WTC11 (cell line): ENCODE measurements around the gene MTNR1B. TPM values are rescaled to one million over a fixed set of nuclear protein-coding genes. Genes with fewer than 3 reads are reported as not detected.

Experiments used
- ATAC-seq: fragments of 200-7000 bp; cut with Tn5 transposase; 2 replicates; pipeline ENCODE4 v1.10.0; 2021; ENCODE audit warnings: mild to moderate bottlenecking, moderate library complexity
- CTCF ChIA-PET: fragments of 300-600 bp; sonication (Branson Sonifier 250); formaldehyde crosslinking; loops from one replicate; lab custom pipeline; 2021; ENCODE audit warnings: antibody characterized with exemption; lab: Charles Lee
- POLR2A ChIA-PET: fragments of 350-600 bp; sonication (Branson Sonifier 250); formaldehyde crosslinking; loops from one replicate; lab custom pipeline; 2021; ENCODE audit warnings: antibody characterized with exemption; lab: Charles Lee
- DNase-seq: peaks from one replicate; pipeline ENCODE4 v3.0.0; 2021; ENCODE audit warnings: low spot score
- H3K27ac Mint-ChIP-seq: 2 replicates; pipeline ENCODE4 v1.8.0; 2021; ENCODE audit warnings: mixed read lengths
- H3K27me3 Mint-ChIP-seq: 2 replicates; pipeline ENCODE4 v1.8.0; 2021; ENCODE audit warnings: low read depth, mild to moderate bottlenecking, moderate library complexity, mixed read lengths
- H3K36me3 Mint-ChIP-seq: 2 replicates; pipeline ENCODE4 v1.8.0; 2021; ENCODE audit warnings: mixed read lengths
- H3K4me1 Mint-ChIP-seq: 2 replicates; pipeline ENCODE4 v1.8.0; 2022; ENCODE audit warnings: mixed read lengths
- H3K4me3 Mint-ChIP-seq: 2 replicates; pipeline ENCODE4 v1.8.0; 2021; ENCODE audit warnings: mild to moderate bottlenecking, moderate library complexity, mixed read lengths
- H3K9me3 Mint-ChIP-seq: 2 replicates; pipeline ENCODE4 v1.8.0; 2021; ENCODE audit warnings: mixed read lengths
- ATF1 ChIP-seq: sonication (generic); formaldehyde crosslinking; IDR thresholded peaks from 2 replicates; pipeline ENCODE4 v1.8.1; 2023; ENCODE audit warnings: mild to moderate bottlenecking, moderate library complexity, missing genetic modification reagents
- ATF3 ChIP-seq: sonication (generic); formaldehyde crosslinking; conservative IDR thresholded peaks from 2 replicates; pipeline ENCODE4 v1.8.1; 2022; ENCODE audit warnings: mild to moderate bottlenecking, missing genetic modification reagents
- CREM ChIP-seq: sonication (generic); formaldehyde crosslinking; IDR thresholded peaks from 2 replicates; pipeline ENCODE4 v1.8.1; 2022; ENCODE audit warnings: mild to moderate bottlenecking, missing genetic modification reagents, moderate library complexity
- HMGA2 ChIP-seq: fragments of 250-450 bp; sonication (Bioruptor Pico); IDR thresholded peaks from 2 replicates; pipeline ENCODE4 v1.4.0; 2021; ENCODE audit warnings: mild to moderate bottlenecking, moderate library complexity
- MLX ChIP-seq: sonication (generic); formaldehyde crosslinking; IDR thresholded peaks from 2 replicates; pipeline ENCODE4 v1.8.1; 2023; ENCODE audit warnings: mild to moderate bottlenecking, missing genetic modification reagents, moderate library complexity
- NFATC4 ChIP-seq: fragments of 250-450 bp; sonication (Bioruptor Pico); IDR thresholded peaks from 2 replicates; pipeline ENCODE4 v1.9.0; 2021; ENCODE audit warnings: mild to moderate bottlenecking
- NFYB ChIP-seq: sonication (generic); formaldehyde crosslinking; conservative IDR thresholded peaks from 2 replicates; pipeline ENCODE4 v1.8.0; 2022; ENCODE audit warnings: low read depth, missing genetic modification reagents
- PRRX2 ChIP-seq: fragments of 250-450 bp; sonication (Bioruptor Pico); IDR thresholded peaks from 2 replicates; pipeline ENCODE4 v1.8.0; 2021; ENCODE audit warnings: mild to moderate bottlenecking
- RELA ChIP-seq: sonication (generic); formaldehyde crosslinking; IDR thresholded peaks from 2 replicates; pipeline ENCODE4 v1.8.1; 2022; ENCODE audit warnings: missing genetic modification reagents, mild to moderate bottlenecking, borderline replicate concordance
- STAT6 ChIP-seq: sonication (generic); formaldehyde crosslinking; conservative IDR thresholded peaks from 2 replicates; pipeline ENCODE4 v1.8.1; 2023; ENCODE audit warnings: mild to moderate bottlenecking, low read depth, missing genetic modification reagents, moderate library complexity
- ZBTB21 ChIP-seq: sonication (generic); formaldehyde crosslinking; IDR thresholded peaks from 2 replicates; pipeline ENCODE4 v1.8.1; 2023; ENCODE audit warnings: mild to moderate bottlenecking, missing genetic modification reagents, borderline replicate concordance
- ZNF416 ChIP-seq: fragments of 250-450 bp; sonication (Bioruptor Pico); IDR thresholded peaks from 2 replicates; pipeline ENCODE4 v1.9.0; 2021; ENCODE audit warnings: mild to moderate bottlenecking, inconsistent platforms
- ZNF671 ChIP-seq: fragments of 250-450 bp; sonication (Bioruptor Pico); IDR thresholded peaks from 2 replicates; pipeline ENCODE4 v1.8.0; 2021; ENCODE audit warnings: mild to moderate bottlenecking
- total RNA-seq: library from RNA; stranded (reverse); gene quantifications from 3 replicates; pipeline ENCODE4 v1.2.3, GENCODE V29; 2021
- TF ChIP-seq, protein P1 (sequence below): fragments of 250-450 bp; sonication (Bioruptor Pico); IDR thresholded peaks from 2 replicates; pipeline ENCODE4 v1.8.0; 2021; ENCODE audit warnings: mild to moderate bottlenecking
- TF ChIP-seq, protein P2 (sequence below): sonication (generic); formaldehyde crosslinking; IDR thresholded peaks from 2 replicates; pipeline ENCODE4 v1.8.0; 2023; ENCODE audit warnings: missing genetic modification reagents, mild to moderate bottlenecking, borderline replicate concordance
- TF ChIP-seq, protein P3 (sequence below): sonication (generic); formaldehyde crosslinking; IDR thresholded peaks from 2 replicates; pipeline ENCODE4 v1.8.1; 2023; ENCODE audit warnings: mild to moderate bottlenecking, missing genetic modification reagents, moderate library complexity

Gene MTNR1B
- total RNA-seq, 1 experiment from 2014 or later, result not detected

- TF ChIP-seq, protein P1, sequence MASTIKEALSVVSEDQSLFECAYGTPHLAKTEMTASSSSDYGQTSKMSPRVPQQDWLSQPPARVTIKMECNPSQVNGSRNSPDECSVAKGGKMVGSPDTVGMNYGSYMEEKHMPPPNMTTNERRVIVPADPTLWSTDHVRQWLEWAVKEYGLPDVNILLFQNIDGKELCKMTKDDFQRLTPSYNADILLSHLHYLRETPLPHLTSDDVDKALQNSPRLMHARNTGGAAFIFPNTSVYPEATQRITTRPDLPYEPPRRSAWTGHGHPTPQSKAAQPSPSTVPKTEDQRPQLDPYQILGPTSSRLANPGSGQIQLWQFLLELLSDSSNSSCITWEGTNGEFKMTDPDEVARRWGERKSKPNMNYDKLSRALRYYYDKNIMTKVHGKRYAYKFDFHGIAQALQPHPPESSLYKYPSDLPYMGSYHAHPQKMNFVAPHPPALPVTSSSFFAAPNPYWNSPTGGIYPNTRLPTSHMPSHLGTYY (CRISPR knock-in tag), result no peak
Observed at GRCh38 chr11:92946707-92947106, 22.7 kb upstream of the MTNR1B start (continued).

DNA sequence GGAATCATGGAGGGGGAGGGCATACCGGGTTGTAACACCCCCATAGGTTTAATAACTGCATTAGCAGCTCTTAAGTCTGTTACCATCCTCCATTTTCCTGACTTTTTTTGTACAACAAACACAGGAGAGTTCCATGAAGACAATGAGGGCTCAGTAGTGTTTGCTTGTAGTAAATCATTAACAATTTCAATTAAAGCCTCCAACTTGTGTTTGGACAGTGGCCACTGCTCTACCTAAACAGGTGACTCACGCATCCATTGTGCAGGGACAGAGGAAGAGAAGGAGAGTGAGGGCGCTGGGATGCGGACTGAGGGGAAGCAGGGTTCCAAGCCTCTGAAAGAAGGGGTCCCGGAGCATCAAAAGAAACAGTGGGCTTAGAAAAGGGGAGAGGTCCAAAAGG is 21.3 kb upstream of the MTNR1B start:
- no peak for DNase-seq

More for the DNA sequence above, 21.3 kb upstream of the MTNR1B start:
- ChIA-PET CTCF (no interaction called here), POLR2A (no interaction called here)
- Mint-ChIP-seq H3K9me3 (peaks cover 72% of the 10 kb centered on the region), H3K4me1 (no peaks in the 10 kb centered on the region), H3K36me3 (peaks cover 35% of the 10 kb centered on the region), H3K27me3 (no peaks in the 10 kb centered on the region; the same call in 1 of the 2 replicates), H3K27ac (no peak overlapping the region), H3K4me3 (no peak overlapping the region)
- no peak for ATAC-seq
- no peak for TF ChIP-seq ZNF671 (CRISPR knock-in tag)
- TF ChIP-seq ZNF416 (CRISPR knock-in tag), result no peak
- TF ChIP-seq STAT6 (CRISPR knock-in tag), result no peak
- TF ChIP-seq, protein P2, sequence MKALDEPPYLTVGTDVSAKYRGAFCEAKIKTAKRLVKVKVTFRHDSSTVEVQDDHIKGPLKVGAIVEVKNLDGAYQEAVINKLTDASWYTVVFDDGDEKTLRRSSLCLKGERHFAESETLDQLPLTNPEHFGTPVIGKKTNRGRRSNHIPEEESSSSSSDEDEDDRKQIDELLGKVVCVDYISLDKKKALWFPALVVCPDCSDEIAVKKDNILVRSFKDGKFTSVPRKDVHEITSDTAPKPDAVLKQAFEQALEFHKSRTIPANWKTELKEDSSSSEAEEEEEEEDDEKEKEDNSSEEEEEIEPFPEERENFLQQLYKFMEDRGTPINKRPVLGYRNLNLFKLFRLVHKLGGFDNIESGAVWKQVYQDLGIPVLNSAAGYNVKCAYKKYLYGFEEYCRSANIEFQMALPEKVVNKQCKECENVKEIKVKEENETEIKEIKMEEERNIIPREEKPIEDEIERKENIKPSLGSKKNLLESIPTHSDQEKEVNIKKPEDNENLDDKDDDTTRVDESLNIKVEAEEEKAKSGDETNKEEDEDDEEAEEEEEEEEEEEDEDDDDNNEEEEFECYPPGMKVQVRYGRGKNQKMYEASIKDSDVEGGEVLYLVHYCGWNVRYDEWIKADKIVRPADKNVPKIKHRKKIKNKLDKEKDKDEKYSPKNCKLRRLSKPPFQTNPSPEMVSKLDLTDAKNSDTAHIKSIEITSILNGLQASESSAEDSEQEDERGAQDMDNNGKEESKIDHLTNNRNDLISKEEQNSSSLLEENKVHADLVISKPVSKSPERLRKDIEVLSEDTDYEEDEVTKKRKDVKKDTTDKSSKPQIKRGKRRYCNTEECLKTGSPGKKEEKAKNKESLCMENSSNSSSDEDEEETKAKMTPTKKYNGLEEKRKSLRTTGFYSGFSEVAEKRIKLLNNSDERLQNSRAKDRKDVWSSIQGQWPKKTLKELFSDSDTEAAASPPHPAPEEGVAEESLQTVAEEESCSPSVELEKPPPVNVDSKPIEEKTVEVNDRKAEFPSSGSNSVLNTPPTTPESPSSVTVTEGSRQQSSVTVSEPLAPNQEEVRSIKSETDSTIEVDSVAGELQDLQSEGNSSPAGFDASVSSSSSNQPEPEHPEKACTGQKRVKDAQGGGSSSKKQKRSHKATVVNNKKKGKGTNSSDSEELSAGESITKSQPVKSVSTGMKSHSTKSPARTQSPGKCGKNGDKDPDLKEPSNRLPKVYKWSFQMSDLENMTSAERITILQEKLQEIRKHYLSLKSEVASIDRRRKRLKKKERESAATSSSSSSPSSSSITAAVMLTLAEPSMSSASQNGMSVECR (CRISPR knock-in tag), result no peak
- TF ChIP-seq PRRX2, result no peak
- no peak for TF ChIP-seq NFYB (CRISPR knock-in tag)
- no peak for TF ChIP-seq HMGA2 (CRISPR knock-in tag)
- no peak for TF ChIP-seq ZBTB21
- TF ChIP-seq RELA (CRISPR knock-in tag), result no peak
- TF ChIP-seq ATF3 (CRISPR knock-in tag), result no peak
- TF ChIP-seq MLX (CRISPR knock-in tag), result no peak
- TF ChIP-seq NFATC4 (CRISPR knock-in tag), result no peak
- no peak for TF ChIP-seq ATF1
- TF ChIP-seq, protein P3, sequence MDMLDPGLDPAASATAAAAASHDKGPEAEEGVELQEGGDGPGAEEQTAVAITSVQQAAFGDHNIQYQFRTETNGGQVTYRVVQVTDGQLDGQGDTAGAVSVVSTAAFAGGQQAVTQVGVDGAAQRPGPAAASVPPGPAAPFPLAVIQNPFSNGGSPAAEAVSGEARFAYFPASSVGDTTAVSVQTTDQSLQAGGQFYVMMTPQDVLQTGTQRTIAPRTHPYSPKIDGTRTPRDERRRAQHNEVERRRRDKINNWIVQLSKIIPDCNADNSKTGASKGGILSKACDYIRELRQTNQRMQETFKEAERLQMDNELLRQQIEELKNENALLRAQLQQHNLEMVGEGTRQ (CRISPR knock-in tag), result no peak
- no peak for TF ChIP-seq CREM (CRISPR knock-in tag)
